Hepatocyte (in vitro differentiated cells): ENCODE measurements around the gene AGAP1. TPM values are rescaled to one million over a fixed set of nuclear protein-coding genes. Genes with fewer than 3 reads are reported as not detected.

Experiments
- DNase-seq: peaks from one replicate; pipeline ENCODE4 v3.0.0-alpha.2; 2016; ENCODE audit warnings: low spot score
- H2AFZ ChIP-seq: fragments of 200-600 bp; sonication (generic); 2 replicates; pipeline ENCODE4 v1.6.0; 2016; ENCODE audit warnings: antibody characterized with exemption, mild to moderate bottlenecking
- H3K27ac ChIP-seq: fragments of 200-600 bp; sonication (generic); 2 replicates; pipeline ENCODE4 v1.5.1; 2016; ENCODE audit warnings: mild to moderate bottlenecking
- H3K27me3 ChIP-seq: fragments of 200-600 bp; sonication (generic); 2 replicates; pipeline ENCODE4 v1.6.1; 2016
- H3K36me3 ChIP-seq: fragments of 200-600 bp; sonication (generic); replicated peaks from 2 replicates; pipeline ENCODE4 v1.5.1; 2016; ENCODE audit warnings: low read depth; ENCODE audit not compliant: insufficient read depth
- H3K4me1 ChIP-seq: fragments of 200-600 bp; sonication (generic); 2 replicates; pipeline ENCODE4 v1.5.1; 2016; ENCODE audit warnings: mild to moderate bottlenecking, moderate library complexity; ENCODE audit not compliant: insufficient read depth
- H3K4me2 ChIP-seq: fragments of 200-600 bp; sonication (generic); 2 replicates; pipeline ENCODE4 v1.6.0; 2016
- H3K4me3 ChIP-seq: fragments of 200-600 bp; sonication (generic); 2 replicates; pipeline ENCODE4 v1.5.1; 2016; ENCODE audit warnings: mild to moderate bottlenecking
- H3K79me2 ChIP-seq: fragments of 200-600 bp; sonication (generic); 2 replicates; pipeline ENCODE4 v1.6.0; 2017; ENCODE audit warnings: mild to moderate bottlenecking
- H3K9me2 ChIP-seq: fragments of 200-600 bp; sonication (generic); replicated peaks from 2 replicates; pipeline ENCODE4 v1.6.0; 2017; ENCODE audit warnings: mild to moderate bottlenecking; ENCODE audit not compliant: insufficient read depth
- H3K9me3 ChIP-seq: fragments of 200-600 bp; sonication (generic); 2 replicates; pipeline ENCODE4 v1.5.1; 2016; ENCODE audit warnings: low read depth, mild to moderate bottlenecking
- H4K20me1 ChIP-seq: fragments of 200-600 bp; sonication (generic); 2 replicates; pipeline ENCODE4 v1.6.0; 2016; ENCODE audit warnings: mild to moderate bottlenecking; ENCODE audit not compliant: insufficient read depth, poor library complexity, severe bottlenecking
- CTCF ChIP-seq: fragments of 200-600 bp; sonication (generic); IDR thresholded peaks from 2 replicates; pipeline ENCODE4 v1.5.1; 2016; ENCODE audit warnings: antibody characterized with exemption, mild to moderate bottlenecking; ENCODE audit not compliant: poor library complexity
- EZH2 ChIP-seq: fragments of 200-600 bp; sonication (generic); IDR thresholded peaks from 2 replicates; pipeline ENCODE4 v1.6.1; 2016; ENCODE audit warnings: antibody characterized with exemption, mild to moderate bottlenecking, borderline replicate concordance
- EZH2phosphoT487 ChIP-seq: fragments of 200-600 bp; sonication (generic); IDR thresholded peaks from one replicate; pipeline ENCODE4 v1.6.1; 2018; ENCODE audit warnings: antibody characterized with exemption, mild to moderate bottlenecking, low read depth, moderate library complexity; ENCODE audit not compliant: unreplicated experiment, severe bottlenecking
- WGBS: methylation state at CpG from one replicate; pipeline ENCODE4 v1.1.6; 2016; ENCODE audit warnings: low lambda C conversion rate; ENCODE audit errors: missing lambda C conversion rate; 5-methylcytosine and 5-hydroxymethylcytosine counted together
- polyA plus RNA-seq: library from polyadenylated mRNA; unstranded; fragments of >200 nt; fragmentation: Nextera tagmentation; extraction: Ambion mirVana; gene quantifications from 2 replicates; pipeline ENCODE4 v1.2.1, GENCODE V29; 2016
- total RNA-seq: library from RNA; depleted of rRNA; stranded (reverse); fragments of >200 nt; gene quantifications from 2 replicates; pipeline ENCODE4 v1.2.3, GENCODE V29; 2014

Gene AGAP1
- total and polyA plus RNA-seq, 2 experiments from 2014 or later: 12.1 to 20.0 TPM

GRCh38 chr2:235938611-235939010 lies 444.8 kb downstream of the AGAP1 start:
- no peaks in the 10 kb centered on the region for H3K27me3 ChIP-seq
- H3K9me3 ChIP-seq: no peaks in the 10 kb centered on the region
- H3K4me1 ChIP-seq: peaks cover 4% of the 10 kb centered on the region
- TF ChIP-seq EZH2 (no peak), CTCF (no peak), EZH2phosphoT487 (no peak)
- H3K4me2 ChIP-seq: no peak overlapping the region
- no peak for DNase-seq
- H4K20me1 ChIP-seq: no peaks in the 10 kb centered on the region
- H3K4me3 ChIP-seq: no peak overlapping the region
- H2AFZ ChIP-seq: no peak overlapping the region
- H3K36me3 ChIP-seq: no peaks in the 10 kb centered on the region
- 94% methylated on average over 14 of the region's 14 CpGs for WGBS
- H3K27ac ChIP-seq: no peak overlapping the region
- no peaks in the 10 kb centered on the region for H3K9me2 ChIP-seq
- no peaks in the 10 kb centered on the region for H3K79me2 ChIP-seq

GRCh38 chr2:235939471-235939870 lies 445.6 kb downstream of the AGAP1 start:
- Histone ChIP-seq H3K36me3 (no peaks in the 10 kb centered on the region), H4K20me1 (no peaks in the 10 kb centered on the region), H3K27ac (no peak overlapping the region), H3K9me2 (no peaks in the 10 kb centered on the region), H3K4me2 (no peak overlapping the region), H3K79me2 (no peaks in the 10 kb centered on the region), H3K4me1 (peaks cover 4% of the 10 kb centered on the region), H2AFZ (no peak overlapping the region), H3K4me3 (no peak overlapping the region), H3K9me3 (no peaks in the 10 kb centered on the region), H3K27me3 (no peaks in the 10 kb centered on the region)
- DNase-seq: no peak
- WGBS: 93% methylated on average over 6 of the region's 6 CpGs
- TF ChIP-seq EZH2phosphoT487: no peak
- TF ChIP-seq EZH2: no peak
- TF ChIP-seq CTCF: no peak

GRCh38 chr2:235940330-235940729 lies 446.5 kb downstream of the AGAP1 start:
- Histone ChIP-seq H3K4me1 (no peaks in the 10 kb centered on the region), H3K27me3 (no peaks in the 10 kb centered on the region), H4K20me1 (no peaks in the 10 kb centered on the region), H3K4me2 (no peak overlapping the region), H3K9me3 (no peaks in the 10 kb centered on the region), H3K27ac (no peak overlapping the region), H3K4me3 (no peak overlapping the region), H3K9me2 (no peaks in the 10 kb centered on the region), H3K79me2 (no peaks in the 10 kb centered on the region), H2AFZ (no peak overlapping the region), H3K36me3 (no peaks in the 10 kb centered on the region)
- peak; percentile 66 for DNase-seq
- WGBS: 51% methylated on average over 8 of the region's 8 CpGs
- TF ChIP-seq CTCF (no peak), EZH2 (no peak), EZH2phosphoT487 (no peak)

- Histone ChIP-seq H3K4me1 (no peaks in the 10 kb centered on the region), H3K79me2 (no peaks in the 10 kb centered on the region), H4K20me1 (no peaks in the 10 kb centered on the region), H3K36me3 (no peaks in the 10 kb centered on the region), H3K9me3 (no peaks in the 10 kb centered on the region), H3K4me3 (no peak overlapping the region), H3K9me2 (no peaks in the 10 kb centered on the region), H2AFZ (no peak overlapping the region), H3K27me3 (no peaks in the 10 kb centered on the region), H3K4me2 (no peak overlapping the region), H3K27ac (no peak overlapping the region)
- TF ChIP-seq EZH2phosphoT487 (no peak), EZH2 (no peak), CTCF (no peak)
- WGBS: 98% methylated on average over 10 of the region's 10 CpGs
- no peak for DNase-seq
These were observed 450.7 kb downstream of the AGAP1 start for GRCh38 chr2:235944591-235944990.
